ENCODE data around the gene EVA1A. TPM values are rescaled to one million over a fixed set of nuclear protein-coding genes. Genes with fewer than 3 reads are reported as not detected.

The EVA1A gene
- total and polyA plus RNA-seq, 2 experiments from 2014 or later: 4.6 to 7.9 TPM

- no peak overlapping the region for H3K27ac Mint-ChIP-seq
- TF ChIP-seq CTCF (conservative IDR thresholded peaks at IDR 0.05; ENCODE audit: low read depth in 2 of 2): no peak
- TF ChIP-seq, protein P1, sequence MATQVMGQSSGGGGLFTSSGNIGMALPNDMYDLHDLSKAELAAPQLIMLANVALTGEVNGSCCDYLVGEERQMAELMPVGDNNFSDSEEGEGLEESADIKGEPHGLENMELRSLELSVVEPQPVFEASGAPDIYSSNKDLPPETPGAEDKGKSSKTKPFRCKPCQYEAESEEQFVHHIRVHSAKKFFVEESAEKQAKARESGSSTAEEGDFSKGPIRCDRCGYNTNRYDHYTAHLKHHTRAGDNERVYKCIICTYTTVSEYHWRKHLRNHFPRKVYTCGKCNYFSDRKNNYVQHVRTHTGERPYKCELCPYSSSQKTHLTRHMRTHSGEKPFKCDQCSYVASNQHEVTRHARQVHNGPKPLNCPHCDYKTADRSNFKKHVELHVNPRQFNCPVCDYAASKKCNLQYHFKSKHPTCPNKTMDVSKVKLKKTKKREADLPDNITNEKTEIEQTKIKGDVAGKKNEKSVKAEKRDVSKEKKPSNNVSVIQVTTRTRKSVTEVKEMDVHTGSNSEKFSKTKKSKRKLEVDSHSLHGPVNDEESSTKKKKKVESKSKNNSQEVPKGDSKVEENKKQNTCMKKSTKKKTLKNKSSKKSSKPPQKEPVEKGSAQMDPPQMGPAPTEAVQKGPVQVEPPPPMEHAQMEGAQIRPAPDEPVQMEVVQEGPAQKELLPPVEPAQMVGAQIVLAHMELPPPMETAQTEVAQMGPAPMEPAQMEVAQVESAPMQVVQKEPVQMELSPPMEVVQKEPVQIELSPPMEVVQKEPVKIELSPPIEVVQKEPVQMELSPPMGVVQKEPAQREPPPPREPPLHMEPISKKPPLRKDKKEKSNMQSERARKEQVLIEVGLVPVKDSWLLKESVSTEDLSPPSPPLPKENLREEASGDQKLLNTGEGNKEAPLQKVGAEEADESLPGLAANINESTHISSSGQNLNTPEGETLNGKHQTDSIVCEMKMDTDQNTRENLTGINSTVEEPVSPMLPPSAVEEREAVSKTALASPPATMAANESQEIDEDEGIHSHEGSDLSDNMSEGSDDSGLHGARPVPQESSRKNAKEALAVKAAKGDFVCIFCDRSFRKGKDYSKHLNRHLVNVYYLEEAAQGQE (IDR thresholded peaks at IDR 0.05; ENCODE audit: unreplicated experiment): no peak
- no peak for TF ChIP-seq JUNB (IDR thresholded peaks at IDR 0.05; ENCODE audit: unreplicated experiment)
- no peak for TF ChIP-seq POLR2AphosphoS5 (IDR thresholded peaks at IDR 0.05; ENCODE audit: low read depth)
- TF ChIP-seq ZNF114 (CRISPR knock-in tag; IDR thresholded peaks at IDR 0.05): no peak
- TF ChIP-seq ETS1 (IDR thresholded peaks at IDR 0.05): no peak
- no peak for TF ChIP-seq STAT1 (IDR thresholded peaks at IDR 0.05; ENCODE audit: unreplicated experiment)
- no peak for TF ChIP-seq EZH2phosphoT487 (IDR thresholded peaks at IDR 0.05; ENCODE audit: unreplicated experiment)
- TF ChIP-seq CREB1 (CRISPR knock-in tag; IDR thresholded peaks at IDR 0.05; ENCODE audit: low read depth): no peak
- TF ChIP-seq, protein P2, sequence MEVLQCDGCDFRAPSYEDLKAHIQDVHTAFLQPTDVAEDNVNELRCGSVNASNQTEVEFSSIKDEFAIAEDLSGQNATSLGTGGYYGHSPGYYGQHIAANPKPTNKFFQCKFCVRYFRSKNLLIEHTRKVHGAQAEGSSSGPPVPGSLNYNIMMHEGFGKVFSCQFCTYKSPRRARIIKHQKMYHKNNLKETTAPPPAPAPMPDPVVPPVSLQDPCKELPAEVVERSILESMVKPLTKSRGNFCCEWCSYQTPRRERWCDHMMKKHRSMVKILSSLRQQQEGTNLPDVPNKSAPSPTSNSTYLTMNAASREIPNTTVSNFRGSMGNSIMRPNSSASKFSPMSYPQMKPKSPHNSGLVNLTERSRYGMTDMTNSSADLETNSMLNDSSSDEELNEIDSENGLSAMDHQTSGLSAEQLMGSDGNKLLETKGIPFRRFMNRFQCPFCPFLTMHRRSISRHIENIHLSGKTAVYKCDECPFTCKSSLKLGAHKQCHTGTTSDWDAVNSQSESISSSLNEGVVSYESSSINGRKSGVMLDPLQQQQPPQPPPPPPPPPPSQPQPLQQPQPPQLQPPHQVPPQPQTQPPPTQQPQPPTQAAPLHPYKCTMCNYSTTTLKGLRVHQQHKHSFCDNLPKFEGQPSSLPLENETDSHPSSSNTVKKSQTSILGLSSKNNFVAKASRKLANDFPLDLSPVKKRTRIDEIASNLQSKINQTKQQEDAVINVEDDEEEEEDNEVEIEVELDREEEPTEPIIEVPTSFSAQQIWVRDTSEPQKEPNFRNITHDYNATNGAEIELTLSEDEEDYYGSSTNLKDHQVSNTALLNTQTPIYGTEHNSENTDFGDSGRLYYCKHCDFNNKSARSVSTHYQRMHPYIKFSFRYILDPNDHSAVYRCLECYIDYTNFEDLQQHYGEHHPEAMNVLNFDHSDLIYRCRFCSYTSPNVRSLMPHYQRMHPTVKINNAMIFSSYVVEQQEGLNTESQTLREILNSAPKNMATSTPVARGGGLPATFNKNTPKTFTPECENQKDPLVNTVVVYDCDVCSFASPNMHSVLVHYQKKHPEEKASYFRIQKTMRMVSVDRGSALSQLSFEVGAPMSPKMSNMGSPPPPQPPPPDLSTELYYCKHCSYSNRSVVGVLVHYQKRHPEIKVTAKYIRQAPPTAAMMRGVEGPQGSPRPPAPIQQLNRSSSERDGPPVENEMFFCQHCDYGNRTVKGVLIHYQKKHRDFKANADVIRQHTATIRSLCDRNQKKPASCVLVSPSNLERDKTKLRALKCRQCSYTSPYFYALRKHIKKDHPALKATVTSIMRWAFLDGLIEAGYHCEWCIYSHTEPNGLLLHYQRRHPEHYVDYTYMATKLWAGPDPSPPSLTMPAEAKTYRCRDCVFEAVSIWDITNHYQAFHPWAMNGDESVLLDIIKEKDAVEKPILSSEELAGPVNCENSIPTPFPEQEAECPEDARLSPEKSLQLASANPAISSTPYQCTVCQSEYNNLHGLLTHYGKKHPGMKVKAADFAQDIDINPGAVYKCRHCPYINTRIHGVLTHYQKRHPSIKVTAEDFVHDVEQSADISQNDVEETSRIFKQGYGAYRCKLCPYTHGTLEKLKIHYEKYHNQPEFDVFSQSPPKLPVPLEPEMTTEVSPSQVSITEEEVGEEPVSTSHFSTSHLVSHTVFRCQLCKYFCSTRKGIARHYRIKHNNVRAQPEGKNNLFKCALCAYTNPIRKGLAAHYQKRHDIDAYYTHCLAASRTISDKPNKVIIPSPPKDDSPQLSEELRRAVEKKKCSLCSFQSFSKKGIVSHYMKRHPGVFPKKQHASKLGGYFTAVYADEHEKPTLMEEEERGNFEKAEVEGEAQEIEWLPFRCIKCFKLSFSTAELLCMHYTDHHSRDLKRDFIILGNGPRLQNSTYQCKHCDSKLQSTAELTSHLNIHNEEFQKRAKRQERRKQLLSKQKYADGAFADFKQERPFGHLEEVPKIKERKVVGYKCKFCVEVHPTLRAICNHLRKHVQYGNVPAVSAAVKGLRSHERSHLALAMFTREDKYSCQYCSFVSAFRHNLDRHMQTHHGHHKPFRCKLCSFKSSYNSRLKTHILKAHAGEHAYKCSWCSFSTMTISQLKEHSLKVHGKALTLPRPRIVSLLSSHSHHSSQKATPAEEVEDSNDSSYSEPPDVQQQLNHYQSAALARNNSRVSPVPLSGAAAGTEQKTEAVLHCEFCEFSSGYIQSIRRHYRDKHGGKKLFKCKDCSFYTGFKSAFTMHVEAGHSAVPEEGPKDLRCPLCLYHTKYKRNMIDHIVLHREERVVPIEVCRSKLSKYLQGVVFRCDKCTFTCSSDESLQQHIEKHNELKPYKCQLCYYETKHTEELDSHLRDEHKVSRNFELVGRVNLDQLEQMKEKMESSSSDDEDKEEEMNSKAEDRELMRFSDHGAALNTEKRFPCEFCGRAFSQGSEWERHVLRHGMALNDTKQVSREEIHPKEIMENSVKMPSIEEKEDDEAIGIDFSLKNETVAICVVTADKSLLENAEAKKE (CRISPR knock-in tag; IDR thresholded peaks at IDR 0.05): no peak
- TF ChIP-seq ZNF331 (CRISPR knock-in tag; IDR thresholded peaks at IDR 0.05; ENCODE audit: low read depth): no peak
- TF ChIP-seq NANOG (IDR thresholded peaks at IDR 0.05; ENCODE audit: borderline replicate concordance): no peak
- TF ChIP-seq EZH2 (IDR thresholded peaks at IDR 0.05; ENCODE audit: low read depth, unreplicated experiment): no peak
- H3K4me2 ChIP-seq: no peak overlapping the region
- no peaks in the 10 kb centered on the region for H4K20me1 ChIP-seq (replicated peaks; ENCODE audit: insufficient read depth)
- no peaks in the 10 kb centered on the region for H3K36me3 ChIP-seq (ENCODE audit: insufficient read depth)
- no peak for DNase-seq (ENCODE audit: low spot score)
- H3K4me1 Mint-ChIP-seq: peaks cover 14% of the 10 kb centered on the region
- H3K36me3 Mint-ChIP-seq (ENCODE audit: low read depth): no peaks in the 10 kb centered on the region
- H3K27me3 ChIP-seq (ENCODE audit: insufficient read depth): peaks cover 13% of the 10 kb centered on the region
- H3F3A ChIP-seq (replicated peaks; ENCODE audit: low read depth): no peaks in the 10 kb centered on the region
- no peak overlapping the region for H3K27ac ChIP-seq (ENCODE audit: low read depth)
- H3K9me3 Mint-ChIP-seq: no peaks in the 10 kb centered on the region
- H3K4me1 ChIP-seq (ENCODE audit: insufficient read depth): peaks cover 7% of the 10 kb centered on the region
- no peak overlapping the region for H3K4me3 Mint-ChIP-seq
- H3K9me2 ChIP-seq (ENCODE audit: insufficient read depth): no peaks in the 10 kb centered on the region
- H3K4me3 ChIP-seq: no peak overlapping the region
- no peak overlapping the region for H2AFZ ChIP-seq
- H3K27me3 Mint-ChIP-seq (ENCODE audit: insufficient read depth, low read depth, poor library complexity): peaks cover 10% of the 10 kb centered on the region
- H3K79me2 ChIP-seq (replicated peaks; ENCODE audit: insufficient read depth): no peaks in the 10 kb centered on the region
- no peak for ATAC-seq
Observed at GRCh38 chr2:75565472-75566462, 5.0 kb upstream of the EVA1A start.
